ENCODE results near the gene MNS1.

MNS1 gene

DNA sequence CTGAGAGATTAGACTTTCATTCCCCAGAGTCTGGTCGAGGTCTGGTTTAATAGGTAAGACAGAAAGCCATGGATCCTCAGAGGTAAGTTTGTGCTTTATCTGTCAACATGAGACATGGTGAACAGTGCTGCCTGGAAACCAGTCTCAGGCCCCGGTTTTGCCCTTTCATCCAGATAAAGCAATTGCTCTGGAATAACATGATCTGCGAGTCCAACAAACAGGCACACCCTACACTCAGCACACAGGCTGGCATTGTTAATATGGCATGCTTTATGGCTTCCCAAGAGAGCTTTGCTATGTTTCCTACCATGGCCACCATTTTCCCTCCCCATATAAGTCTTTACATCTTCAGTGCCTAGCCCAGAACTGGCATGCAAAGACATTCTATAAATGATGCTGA is 30.1 kb upstream of the MNS1 start:
- CTCF ChIA-PET, result interaction anchor here (0.7 to 1.8 kb wide), 3 partner anchors 184 to 375 kb away, joined by 3 to 8 read pairs (median 4); no protein-coding TSS in a partner anchor
- Histone ChIP-seq H3K4me1 (ENCODE audit: control insufficient read depth, insufficient read depth, low read length) (no peaks in the 10 kb centered on the region; the same call in 1 of the 2 replicates), H3K9me3 (ENCODE audit: control insufficient read depth, insufficient read depth, low read depth, low read length) (no peaks in the 10 kb centered on the region), H3K4me3 (ENCODE audit: low read depth, low read length) (no peak overlapping the region), H3K27ac (ENCODE audit: extremely low read depth, low read depth, low read length) (no peak overlapping the region), H3K36me3 (ENCODE audit: control insufficient read depth in 2 of 2, insufficient read depth in 1 of 2, low read length in 2 of 2) (no peaks in the 10 kb centered on the region)
- POLR2A ChIA-PET, result no interaction called here
- no peak for TF ChIP-seq ZNF391 (tag by site-specific recombination; IDR thresholded peaks at IDR 0.05; ENCODE audit: borderline replicate concordance, low read depth)
- TF ChIP-seq ZNF324 (tag by site-specific recombination; IDR thresholded peaks at IDR 0.05), result no peak
- TF ChIP-seq HOXD13 (CRISPR knock-in tag; IDR thresholded peaks at IDR 0.05; ENCODE audit: borderline replicate concordance), result no peak
- no peak for TF ChIP-seq ZEB2 (tag by site-specific recombination; IDR thresholded peaks at IDR 0.05)
- TF ChIP-seq EGR2 (tag by site-specific recombination; IDR thresholded peaks at IDR 0.05; ENCODE audit: low read depth), result no peak
- no peak for TF ChIP-seq ZNF350 (tag by site-specific recombination; IDR thresholded peaks at IDR 0.05)
- TF ChIP-seq ZNF174 (tag by site-specific recombination; IDR thresholded peaks at IDR 0.05), result no peak
- no peak for TF ChIP-seq ZBTB8A (tag by site-specific recombination; IDR thresholded peaks at IDR 0.05)
- TF ChIP-seq, protein P1, sequence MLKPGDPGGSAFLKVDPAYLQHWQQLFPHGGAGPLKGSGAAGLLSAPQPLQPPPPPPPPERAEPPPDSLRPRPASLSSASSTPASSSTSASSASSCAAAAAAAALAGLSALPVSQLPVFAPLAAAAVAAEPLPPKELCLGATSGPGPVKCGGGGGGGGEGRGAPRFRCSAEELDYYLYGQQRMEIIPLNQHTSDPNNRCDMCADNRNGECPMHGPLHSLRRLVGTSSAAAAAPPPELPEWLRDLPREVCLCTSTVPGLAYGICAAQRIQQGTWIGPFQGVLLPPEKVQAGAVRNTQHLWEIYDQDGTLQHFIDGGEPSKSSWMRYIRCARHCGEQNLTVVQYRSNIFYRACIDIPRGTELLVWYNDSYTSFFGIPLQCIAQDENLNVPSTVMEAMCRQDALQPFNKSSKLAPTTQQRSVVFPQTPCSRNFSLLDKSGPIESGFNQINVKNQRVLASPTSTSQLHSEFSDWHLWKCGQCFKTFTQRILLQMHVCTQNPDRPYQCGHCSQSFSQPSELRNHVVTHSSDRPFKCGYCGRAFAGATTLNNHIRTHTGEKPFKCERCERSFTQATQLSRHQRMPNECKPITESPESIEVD (tag by site-specific recombination; IDR thresholded peaks at IDR 0.05), result no peak
- TF ChIP-seq, protein P2, sequence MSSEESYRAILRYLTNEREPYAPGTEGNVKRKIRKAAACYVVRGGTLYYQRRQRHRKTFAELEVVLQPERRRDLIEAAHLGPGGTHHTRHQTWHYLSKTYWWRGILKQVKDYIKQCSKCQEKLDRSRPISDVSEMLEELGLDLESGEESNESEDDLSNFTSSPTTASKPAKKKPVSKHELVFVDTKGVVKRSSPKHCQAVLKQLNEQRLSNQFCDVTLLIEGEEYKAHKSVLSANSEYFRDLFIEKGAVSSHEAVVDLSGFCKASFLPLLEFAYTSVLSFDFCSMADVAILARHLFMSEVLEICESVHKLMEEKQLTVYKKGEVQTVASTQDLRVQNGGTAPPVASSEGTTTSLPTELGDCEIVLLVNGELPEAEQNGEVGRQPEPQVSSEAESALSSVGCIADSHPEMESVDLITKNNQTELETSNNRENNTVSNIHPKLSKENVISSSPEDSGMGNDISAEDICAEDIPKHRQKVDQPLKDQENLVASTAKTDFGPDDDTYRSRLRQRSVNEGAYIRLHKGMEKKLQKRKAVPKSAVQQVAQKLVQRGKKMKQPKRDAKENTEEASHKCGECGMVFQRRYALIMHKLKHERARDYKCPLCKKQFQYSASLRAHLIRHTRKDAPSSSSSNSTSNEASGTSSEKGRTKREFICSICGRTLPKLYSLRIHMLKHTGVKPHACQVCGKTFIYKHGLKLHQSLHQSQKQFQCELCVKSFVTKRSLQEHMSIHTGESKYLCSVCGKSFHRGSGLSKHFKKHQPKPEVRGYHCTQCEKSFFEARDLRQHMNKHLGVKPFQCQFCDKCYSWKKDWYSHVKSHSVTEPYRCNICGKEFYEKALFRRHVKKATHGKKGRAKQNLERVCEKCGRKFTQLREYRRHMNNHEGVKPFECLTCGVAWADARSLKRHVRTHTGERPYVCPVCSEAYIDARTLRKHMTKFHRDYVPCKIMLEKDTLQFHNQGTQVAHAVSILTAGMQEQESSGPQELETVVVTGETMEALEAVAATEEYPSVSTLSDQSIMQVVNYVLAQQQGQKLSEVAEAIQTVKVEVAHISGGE (tag by site-specific recombination; conservative IDR thresholded peaks at IDR 0.05; ENCODE audit: low read depth), result no peak
- TF ChIP-seq, protein P3, sequence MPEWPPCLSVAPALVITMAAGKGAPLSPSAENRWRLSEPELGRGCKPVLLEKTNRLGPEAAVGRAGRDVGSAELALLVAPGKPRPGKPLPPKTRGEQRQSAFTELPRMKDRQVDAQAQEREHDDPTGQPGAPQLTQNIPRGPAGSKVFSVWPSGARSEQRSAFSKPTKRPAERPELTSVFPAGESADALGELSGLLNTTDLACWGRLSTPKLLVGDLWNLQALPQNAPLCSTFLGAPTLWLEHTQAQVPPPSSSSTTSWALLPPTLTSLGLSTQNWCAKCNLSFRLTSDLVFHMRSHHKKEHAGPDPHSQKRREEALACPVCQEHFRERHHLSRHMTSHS (tag by site-specific recombination; IDR thresholded peaks at IDR 0.05), result no peak
- no peak for TF ChIP-seq ZNF776 (tag by site-specific recombination; IDR thresholded peaks at IDR 0.05; ENCODE audit: borderline replicate concordance)
- no peak for TF ChIP-seq ZNF514 (tag by site-specific recombination; IDR thresholded peaks at IDR 0.05)
- no peak for TF ChIP-seq WT1 (tag by site-specific recombination; IDR thresholded peaks at IDR 0.05)
- no peak for TF ChIP-seq ZNF155 (tag by site-specific recombination; IDR thresholded peaks at IDR 0.05)
- TF ChIP-seq ZFHX2 (tag by site-specific recombination; conservative IDR thresholded peaks at IDR 0.05), result no peak

DNA sequence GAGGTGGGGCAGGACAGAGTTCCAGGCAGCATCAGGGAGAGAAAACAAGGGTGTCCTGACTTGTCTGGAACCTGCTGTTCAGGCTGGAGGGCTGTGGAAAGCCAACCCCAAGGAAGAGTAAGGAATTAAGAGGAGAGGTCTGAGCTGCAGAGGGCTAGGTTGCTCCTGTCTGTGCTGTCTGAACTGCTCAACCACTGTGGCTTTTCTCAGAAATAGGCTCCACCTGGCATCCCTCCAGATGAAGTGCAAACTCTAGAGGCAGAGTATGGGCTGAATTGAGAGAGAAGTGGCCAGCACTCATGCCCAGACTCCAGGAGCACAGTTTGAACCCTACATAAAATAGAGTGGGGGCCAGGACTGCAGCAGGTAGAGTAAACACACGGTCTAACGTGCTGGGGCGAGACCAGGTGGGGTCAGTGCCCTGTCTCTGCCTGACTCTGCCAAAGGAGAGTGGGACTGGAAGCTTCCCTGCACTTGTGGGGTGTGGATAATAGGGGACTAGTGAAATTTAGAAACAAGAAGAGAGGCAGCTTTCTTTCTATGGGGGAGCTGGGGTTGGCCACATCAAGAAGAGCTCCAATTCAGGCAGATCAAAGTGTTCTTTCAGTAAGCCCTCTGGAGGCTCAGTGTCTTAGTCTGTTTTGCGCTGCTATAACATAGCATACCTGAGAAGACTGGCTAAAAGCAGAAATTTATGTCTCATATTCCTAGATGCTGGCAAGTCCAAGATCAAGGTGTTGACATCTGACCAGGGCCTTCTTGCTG is 28.0 kb upstream of the MNS1 start:
- no peaks in the 10 kb centered on the region for H3K9me3 ChIP-seq (ENCODE audit: control insufficient read depth, insufficient read depth, low read depth, low read length)
- TF ChIP-seq, protein P4, sequence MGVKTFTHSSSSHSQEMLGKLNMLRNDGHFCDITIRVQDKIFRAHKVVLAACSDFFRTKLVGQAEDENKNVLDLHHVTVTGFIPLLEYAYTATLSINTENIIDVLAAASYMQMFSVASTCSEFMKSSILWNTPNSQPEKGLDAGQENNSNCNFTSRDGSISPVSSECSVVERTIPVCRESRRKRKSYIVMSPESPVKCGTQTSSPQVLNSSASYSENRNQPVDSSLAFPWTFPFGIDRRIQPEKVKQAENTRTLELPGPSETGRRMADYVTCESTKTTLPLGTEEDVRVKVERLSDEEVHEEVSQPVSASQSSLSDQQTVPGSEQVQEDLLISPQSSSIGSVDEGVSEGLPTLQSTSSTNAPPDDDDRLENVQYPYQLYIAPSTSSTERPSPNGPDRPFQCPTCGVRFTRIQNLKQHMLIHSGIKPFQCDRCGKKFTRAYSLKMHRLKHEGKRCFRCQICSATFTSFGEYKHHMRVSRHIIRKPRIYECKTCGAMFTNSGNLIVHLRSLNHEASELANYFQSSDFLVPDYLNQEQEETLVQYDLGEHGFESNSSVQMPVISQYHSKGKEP (tag by site-specific recombination; IDR thresholded peaks at IDR 0.05), result no peak
- no peak for TF ChIP-seq ZSCAN23 (tag by site-specific recombination; IDR thresholded peaks at IDR 0.05)
- TF ChIP-seq ZNF76 (tag by site-specific recombination; IDR thresholded peaks at IDR 0.05; ENCODE audit: borderline replicate concordance, low read depth), result no peak
- TF ChIP-seq, protein P5, sequence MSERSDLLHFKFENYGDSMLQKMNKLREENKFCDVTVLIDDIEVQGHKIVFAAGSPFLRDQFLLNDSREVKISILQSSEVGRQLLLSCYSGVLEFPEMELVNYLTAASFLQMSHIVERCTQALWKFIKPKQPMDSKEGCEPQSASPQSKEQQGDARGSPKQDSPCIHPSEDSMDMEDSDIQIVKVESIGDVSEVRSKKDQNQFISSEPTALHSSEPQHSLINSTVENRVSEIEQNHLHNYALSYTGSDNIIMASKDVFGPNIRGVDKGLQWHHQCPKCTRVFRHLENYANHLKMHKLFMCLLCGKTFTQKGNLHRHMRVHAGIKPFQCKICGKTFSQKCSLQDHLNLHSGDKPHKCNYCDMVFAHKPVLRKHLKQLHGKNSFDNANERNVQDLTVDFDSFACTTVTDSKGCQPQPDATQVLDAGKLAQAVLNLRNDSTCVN (tag by site-specific recombination; optimal IDR thresholded peaks at IDR 0.05), result no peak
- CTCF ChIA-PET, result interaction anchor here (0.7 to 1.9 kb wide), 2 partner anchors 380 to 1043 kb away, joined by 3 to 6 read pairs; no protein-coding TSS in a partner anchor

More for the DNA sequence above, 28.0 kb upstream of the MNS1 start:
- no peak overlapping the region for H3K27ac ChIP-seq (ENCODE audit: extremely low read depth, low read depth, low read length)
- H3K4me3 ChIP-seq (ENCODE audit: low read depth, low read length), result no peak overlapping the region
- H3K4me1 ChIP-seq (ENCODE audit: control insufficient read depth, insufficient read depth, low read length), result no peaks in the 10 kb centered on the region; the same call in 1 of the 2 replicates
- POLR2A ChIA-PET, result no interaction called here
- no peaks in the 10 kb centered on the region for H3K36me3 ChIP-seq (ENCODE audit: control insufficient read depth in 2 of 2, insufficient read depth in 1 of 2, low read length in 2 of 2)

All from HEK293 (cell line).